Kidney glomerular epithelial cell (primary cell): ENCODE data around the gene TWSG1.
"Not testable (repeated sequence)": the region's sequence is repeated elsewhere in the genome, so short reads cannot be mapped to it uniquely, and the experiment has no call there.

Experiments used
- DNase-seq: peaks from one replicate; lab custom pipeline; 2025; lab: John Stamatoyannopoulos, UW

Gene TWSG1

DNA sequence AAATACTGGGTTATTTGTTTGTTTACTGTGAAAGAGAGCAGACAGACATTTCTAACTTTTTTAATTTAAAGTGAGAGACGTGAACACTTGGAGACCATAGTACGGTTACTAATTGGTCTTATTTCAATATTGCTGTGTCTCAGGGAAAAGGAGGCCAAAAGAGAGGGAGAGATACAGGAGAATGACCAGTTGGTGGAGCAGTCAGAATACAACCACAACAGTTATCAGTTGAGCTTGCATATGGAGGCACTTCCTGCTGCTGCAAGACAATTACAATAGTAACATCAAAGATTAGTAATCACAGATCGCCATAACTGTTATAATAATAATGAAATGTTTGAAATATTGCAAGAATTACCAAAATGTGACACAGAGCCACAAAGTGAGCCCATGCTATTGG is 58.2 kb downstream of the TWSG1 start:
- no peak for DNase-seq

DNA sequence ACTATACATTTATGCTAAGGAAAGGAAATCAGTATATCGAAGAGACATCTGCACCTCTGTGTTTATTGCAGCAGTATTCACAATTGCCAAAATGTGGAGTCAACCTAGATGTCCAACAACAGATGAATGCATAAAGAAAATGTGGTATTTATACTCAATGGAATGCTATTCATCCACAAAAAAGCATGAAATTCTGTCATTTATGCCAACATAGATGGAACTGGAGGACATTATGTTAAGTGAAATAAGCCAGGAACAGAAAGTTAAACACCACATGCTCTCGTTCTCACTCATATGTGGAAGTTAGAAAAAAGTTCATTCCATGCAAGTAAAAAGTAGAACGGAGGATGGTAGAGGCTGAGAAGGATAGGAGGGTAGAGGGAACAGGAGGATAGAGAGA is 59.5 kb downstream of the TWSG1 start:
- DNase-seq: no peak

DNA sequence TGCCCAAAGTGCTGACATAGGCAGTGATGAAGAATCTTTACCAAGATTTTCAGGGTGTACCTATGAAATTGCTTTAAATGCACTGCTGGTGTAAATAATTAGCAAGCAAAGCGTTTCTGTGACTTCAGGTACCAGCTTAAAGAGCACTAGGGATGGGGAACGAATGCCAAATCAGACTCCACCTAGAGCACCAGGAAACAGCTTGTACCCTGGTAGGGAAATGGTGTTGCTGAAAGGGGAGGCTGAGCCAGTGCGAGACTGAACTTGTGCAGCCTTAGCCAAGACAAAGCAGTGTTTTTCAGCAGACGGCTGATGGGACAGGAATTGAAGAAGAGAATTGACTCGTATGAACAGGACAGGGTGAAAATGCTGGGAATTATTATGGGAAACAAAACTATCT is 65.6 kb downstream of the TWSG1 start:
- DNase-seq: no peak

DNA sequence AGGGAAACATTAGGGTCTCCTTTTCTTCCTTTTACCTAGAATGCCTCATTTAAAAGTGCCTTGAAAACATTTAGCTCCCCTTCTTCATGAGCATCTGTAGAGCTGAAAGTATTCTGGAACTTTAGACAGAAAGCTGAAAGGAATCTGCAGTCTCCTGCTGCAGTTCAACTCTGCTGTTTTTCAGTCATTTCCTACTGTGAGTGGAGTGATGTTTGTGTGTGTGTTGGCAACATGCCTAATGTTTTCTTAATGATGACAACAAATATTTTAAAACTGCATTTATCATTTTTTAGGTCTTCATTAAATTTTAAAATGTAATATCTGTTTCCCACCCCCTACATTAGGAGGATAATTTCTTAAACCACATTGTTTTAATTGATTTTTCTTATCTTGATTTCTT is 66.6 kb downstream of the TWSG1 start:
- no peak for DNase-seq

DNA sequence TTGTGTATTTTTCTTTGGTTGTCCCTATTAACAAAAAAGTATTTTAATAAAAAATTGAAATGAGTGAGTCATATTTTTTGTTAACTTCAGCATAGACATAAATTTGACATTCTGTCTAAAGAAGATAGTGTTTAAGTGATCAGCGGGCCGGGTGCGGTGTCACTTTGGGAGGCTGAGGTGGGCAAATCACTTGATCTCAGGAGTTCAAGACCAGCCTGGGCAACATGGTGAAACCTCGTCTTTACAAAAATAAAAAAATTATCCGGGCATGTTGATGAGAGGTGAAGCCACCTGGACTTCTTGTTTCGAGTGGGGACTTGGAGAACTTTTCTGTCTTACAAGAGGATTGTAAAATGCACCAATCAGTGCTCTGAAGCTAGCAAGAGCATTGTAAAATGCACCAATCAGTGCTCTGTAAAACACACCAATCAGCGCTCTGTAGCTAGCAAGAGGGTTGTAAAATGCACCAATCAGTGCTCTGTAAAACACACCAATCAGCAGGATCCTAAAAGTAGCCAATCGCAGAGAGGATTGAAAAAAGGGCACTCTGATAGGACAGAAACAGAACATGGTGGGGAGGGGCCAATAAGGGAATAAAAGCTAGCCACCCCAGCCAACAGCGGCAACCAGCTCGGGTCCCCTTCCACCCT is 67.9 kb downstream of the TWSG1 start:
- DNase-seq: not testable (repeated sequence)

DNA sequence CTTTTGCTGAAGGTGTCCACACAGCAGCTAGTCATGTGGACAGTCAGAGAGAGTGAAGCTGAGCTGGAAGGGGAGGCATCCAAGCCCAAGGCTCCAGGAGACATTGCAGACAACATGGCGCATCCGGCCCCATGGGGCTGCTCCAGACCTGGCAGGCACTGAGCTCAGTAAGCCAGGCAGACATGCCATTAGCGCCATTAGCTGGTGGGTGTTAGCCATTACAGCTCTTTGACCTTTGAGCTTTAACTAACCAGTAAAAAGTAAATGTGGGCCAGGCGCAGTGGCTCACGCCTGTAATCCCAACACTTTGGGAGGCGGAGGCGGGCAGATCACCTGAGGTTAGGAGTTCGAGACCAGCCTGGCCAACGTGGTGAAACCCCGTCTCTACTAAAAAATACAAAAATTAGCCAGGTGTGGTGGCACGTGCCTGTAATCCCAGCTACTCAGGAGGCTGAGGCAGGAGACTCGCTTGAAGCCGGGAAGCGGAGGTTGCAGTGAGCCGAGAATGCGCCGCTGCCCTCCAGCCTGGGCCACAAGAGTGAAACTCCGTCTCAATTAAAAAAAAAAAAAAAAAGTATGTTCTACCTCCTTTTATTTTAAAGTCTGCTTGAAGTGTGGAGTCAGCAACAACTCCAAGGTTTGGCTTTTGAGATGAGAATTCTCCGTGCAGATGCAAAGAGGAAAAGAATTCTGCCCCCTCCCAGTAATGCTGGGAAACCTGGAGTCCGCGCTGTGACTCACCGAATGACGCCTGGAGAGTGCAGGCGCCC is 69.4 kb downstream of the TWSG1 start:
- DNase-seq: no peak

DNA sequence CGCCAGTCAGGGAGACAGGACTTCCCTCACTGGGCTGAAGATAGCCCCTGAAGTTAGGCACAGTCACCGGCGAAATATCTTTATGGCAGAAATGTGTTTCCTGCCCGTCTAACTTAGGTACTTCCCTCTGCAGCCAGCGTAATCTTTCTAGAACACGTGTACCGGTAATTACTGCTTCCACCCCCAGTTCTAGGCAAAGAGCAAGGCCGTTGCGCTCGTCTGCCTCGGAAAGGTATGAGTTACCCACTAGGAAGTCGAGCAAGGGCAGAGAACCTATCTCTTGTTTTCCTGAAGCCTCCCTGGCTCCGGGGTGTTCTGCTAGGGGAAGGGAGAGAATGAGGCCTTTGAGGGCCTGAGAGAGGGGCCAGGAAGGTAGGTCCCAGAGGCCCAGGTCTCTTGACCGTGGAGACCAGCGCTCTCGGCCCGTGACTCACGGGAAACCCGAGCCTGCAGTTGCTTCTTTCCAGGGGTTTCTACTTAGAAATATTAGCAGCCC is 70.0 kb downstream of the TWSG1 start:
- no peak for DNase-seq

DNA sequence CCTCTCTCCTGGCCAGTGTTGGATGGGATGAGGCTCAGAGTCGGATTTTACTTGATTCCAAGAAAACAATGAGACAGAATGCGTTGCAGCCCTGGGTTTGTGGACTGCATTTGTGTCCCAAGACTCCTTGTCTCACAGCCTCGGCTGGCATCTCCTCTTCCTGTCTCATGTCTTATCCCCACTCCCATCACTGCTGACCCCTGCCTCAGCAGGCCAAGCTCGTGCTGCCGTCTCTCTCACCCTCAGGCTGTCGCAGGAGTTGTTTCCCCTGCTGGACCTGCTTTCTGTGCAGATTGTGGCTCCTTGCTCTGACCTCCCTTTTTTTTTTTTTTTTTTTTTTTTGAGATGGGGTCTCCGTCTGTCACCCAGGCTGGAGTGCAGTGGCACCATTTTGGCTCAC is 70.6 kb downstream of the TWSG1 start:
- no peak for DNase-seq

DNA sequence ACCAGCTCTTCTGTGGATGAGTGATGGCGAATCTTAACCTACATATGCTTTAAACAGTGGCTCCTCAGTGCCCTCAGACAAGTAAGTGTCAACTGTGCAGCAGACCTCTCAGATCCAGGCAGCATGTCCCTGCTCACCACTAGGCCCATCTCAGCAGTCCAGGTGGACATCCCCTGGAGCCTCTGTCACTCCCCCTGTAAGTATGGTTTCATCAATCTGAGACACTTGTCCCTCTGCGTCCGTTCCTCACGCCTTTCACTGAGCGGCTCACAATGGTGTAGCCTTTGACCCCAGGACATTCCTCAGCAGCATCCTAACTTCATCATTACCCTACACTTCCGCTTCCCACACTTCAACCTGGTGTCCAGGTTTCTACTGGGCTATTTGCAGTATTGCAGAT is 71.4 kb downstream of the TWSG1 start:
- DNase-seq: no peak

DNA sequence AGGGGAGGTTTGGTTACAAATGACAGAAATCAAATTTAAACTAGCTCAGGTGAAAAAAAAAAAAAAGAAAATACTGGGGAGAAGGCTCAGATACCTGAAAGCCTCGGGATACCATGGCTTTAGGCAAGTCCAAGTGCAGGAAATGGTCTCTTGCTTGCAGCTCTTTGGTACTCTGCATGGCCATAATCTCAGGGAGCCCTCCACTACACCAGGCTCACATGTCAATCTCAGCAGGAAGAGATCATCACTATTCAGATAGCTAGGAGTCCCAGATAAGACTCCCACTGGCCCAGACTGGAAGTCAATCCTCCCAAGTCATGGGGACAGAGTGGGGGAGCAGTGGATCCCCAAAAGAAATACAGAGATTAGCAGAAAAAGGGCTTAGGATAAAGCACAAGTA is 75.9 kb downstream of the TWSG1 start:
- no peak for DNase-seq

DNA sequence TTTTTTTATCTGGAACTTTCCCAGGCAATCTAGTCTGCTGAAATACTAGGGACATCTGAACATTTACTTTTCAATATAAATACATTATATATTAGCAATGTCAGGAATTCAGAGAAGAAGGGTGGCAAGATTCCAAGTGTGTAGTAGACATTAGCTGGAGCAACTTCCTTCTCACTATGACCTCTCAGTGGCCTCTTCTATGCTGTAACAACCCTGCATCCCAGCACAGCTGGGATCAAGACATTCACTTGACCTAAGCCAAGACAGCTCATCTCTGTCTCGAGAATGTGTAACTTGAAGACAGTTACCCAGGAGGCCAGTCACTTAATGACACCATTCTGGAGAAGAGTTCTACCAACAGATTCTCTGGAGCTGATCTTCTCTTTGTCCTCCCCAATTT is 79.0 kb downstream of the TWSG1 start:
- peak; percentile 75 for DNase-seq

DNA sequence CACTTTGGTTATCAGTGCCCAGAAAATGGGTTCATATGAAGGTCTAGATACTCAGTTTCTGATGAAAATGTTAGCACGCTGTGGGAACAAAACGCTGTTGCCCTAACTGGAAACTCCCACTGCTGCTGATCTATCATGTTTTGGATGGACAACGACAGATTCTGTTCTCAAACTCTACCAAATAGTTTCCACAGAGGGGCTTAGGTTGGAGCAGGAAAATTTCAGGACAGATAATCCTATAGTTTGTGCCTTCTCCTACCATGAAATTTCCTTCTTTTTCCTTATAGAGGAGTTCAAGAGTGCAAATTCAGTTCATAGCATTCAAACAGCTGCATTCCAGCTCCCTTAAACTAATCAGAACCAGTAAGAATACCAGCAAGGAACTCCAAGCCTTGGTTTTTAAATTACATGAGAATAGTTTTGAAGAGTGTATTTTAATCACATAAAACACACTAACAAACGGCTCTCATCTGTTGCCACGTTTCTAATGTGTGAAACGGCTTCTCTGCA is 82.0 kb downstream of the TWSG1 start:
- peak; percentile 74 for DNase-seq

DNA sequence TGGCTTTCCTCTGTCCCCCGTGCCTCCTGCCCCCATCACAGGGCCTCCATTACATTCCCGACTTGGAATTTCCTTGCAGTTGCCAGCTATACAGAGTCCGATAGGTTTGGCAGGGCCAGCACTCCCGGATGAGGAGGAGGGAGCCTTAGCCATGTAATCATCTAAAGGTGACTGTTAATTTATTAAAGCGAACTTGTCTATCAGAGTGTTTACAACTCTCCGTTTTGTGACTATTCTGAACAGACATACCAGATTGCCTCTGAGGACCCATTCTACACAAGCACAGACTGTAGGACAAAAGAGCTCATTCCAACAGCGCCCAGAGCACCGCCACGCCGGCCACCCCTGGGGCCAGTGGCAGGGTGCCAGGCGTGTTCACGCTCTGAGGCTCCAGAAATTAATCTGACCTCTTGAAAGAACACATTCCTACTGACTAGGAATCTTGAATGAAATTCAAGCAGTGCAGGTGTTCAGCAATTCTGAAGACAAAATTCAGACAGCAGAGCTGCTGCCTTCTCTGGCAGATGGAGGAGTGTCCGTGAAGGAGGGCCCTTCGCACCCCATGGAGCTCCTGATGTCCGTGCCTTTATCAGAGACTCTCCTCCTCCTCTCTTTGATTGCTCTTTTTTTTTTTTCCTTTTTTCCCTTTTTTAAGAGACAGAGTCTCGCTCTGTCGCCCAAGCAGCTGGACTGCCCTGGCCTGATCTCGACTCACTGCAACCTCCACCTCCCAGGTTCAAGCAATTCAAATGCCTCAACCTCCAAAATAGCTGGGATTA is 82.7 kb downstream of the TWSG1 start:
- peak; percentile 87 for DNase-seq

DNA sequence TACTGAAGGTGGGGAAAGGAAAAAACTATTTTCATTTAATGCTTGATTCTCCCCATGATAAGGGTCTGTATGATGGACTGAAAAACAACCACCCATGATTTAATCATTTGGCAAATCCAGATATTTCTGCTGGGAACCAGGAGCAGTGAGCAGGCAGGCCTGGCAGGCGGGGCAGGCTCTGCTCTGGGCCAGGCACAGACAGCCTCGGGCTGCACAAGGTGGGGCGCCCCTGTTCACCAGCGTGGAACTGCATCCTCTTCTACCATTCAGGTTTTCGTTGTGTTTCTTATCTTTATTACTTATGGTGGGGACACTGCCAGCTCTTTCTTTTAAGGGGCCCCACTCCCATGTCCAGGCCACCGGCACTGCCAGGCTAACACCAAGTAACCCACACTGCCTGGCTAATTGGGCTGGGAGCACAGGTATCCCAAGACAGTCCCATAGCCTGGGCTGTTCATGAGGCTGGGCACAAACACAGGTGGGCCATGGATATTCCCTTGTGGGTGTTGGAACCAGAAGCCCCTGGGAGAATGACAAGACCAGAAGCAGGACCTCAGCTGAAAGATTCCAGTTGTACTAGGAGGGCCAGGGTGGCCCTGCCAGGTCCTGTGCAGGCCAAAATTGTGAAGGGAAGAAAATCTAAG is 83.6 kb downstream of the TWSG1 start:
- DNase-seq: no peak

DNA sequence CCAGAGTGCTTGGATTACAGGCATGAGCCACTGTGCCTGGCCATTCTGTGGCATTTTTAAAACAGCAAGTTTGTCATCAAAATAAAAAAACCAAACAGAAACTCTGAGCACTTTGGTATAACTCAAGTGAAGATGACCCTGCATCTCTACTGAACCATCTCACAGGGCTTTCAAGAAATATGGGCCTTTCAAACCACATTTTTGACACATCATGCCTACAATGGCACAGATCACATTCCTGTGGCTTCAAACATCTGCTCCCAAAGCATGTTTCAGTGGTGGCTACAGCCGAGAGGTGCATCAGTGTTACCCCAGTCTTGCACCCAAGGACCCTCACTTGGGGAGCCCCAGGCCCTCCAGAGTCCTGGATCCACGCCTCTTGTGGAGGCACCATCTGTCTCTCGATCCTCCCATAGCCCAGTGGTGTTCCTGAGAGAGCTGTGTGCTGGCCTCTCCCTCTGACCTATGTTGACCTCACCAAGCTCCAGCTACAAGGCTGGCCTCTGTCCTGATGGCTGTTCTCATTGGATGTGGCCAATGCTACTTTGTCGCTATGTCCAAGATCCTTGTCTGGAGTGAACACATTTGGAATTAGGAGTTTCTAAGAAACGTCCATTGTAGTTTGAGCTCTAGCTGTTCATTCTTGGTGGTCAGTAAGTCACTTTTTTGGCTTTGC is 85.5 kb downstream of the TWSG1 start:
- DNase-seq: peak; percentile 30

DNA sequence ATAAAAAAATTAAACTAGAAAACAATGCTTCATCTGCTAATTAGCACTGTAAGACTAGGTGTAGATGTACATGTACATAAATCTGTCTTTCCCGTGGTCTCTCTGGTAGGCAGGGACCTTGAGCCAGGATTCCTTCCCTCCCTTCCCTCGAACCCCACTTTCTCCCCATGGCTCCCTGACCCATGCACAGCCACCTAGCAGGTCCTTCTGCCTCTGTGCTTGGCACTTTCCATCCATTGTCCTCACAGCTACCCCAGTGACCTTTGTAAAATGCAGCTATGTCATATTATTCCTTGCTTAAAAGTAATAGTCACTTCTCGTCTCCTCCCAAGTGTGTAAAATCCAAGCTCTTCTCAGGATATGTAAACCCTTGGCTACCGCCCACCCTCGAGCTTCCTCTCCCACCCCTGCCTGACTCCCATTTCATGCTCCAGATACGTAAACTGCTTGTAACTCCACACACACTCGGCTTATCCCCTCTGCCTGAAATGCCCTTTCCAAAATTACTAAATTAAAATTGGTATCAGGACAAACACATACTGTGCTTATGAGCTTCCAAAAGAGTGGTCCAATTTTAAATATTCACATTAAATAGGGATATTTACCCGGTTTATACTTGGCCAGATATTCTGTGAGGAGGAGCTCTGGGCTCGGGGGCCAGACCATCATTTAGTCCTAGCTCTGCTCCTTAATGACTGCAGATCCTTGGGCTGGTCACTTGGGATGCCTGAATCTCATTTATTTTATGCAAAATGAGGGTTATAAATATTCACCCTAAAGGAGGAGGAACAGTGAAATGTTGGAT is 86.7 kb downstream of the TWSG1 start:
- DNase-seq: no peak

DNA sequence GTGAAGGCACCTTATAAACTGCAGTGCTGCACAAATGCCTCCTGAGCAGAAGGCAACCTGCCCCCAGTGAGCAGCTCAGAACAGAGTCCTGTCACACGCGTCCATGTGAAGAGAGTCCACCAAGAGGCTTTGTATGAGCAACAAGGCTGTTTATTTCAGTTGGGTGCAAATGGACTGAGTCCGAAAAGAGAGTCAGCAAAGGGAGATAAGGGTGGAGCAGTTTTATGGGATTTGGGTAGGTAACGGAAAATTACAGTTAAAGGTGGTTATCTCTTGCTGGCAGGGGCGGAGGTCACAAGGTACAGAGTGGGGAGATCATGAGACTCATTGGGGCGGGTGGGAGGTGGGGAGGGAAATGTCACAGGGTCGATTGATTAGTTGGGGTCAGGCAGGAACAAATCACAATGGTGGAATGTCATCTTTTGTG is 87.3 kb downstream of the TWSG1 start:
- DNase-seq: no peak

DNA sequence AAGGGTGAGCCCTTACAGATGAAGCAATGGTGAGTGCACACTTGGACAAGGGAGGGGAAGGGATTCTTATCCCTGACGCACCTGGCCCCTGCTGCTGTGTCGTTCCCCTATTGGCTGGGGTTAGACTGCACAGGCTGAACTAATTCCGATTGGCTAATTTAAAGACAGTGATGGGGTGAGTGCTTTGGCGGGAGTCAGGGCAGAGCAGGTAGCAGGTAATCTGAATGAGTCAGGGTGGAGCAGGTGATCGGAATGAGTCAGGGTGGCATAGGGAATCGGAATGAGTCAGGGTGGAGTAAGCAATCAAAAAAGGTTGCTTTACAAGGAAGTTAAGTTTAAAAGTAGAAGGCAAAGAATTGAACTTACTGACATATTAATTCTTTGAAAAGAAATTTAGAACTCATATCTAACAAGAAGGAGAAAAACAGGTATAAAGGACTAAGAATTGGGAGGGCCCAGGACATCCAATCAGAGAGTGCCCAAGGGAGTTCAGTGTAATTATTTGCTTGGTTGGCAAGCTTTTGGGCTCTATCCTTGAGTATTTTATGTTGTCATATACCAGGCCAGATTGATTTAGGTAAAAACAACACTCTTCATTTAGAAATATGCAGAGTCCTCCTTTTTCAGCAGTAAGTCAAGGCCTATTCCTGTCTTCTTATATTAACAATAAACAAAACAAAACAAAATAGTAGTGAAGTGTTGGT is 88.4 kb downstream of the TWSG1 start:
- no peak for DNase-seq

DNA sequence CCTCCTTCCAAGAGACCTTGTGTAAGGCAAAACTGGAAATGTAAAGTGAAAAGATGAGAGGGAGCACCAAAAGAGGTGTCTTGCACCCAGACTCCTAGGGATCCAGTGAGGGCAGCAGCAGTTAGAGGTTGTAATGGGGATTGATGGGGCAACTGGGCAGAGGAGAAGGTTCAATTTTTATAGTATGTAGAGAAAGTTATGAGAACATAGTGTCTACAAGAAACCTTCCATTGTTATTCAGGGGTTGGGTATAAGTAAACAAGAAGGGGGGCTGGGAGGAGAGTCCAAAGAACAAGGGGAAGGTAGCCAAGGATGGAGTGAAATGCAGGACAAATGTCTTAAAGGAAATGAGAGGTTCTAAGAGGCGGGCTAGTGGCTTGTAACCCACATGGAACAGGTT is 89.1 kb downstream of the TWSG1 start:
- DNase-seq: not testable (repeated sequence)

DNA sequence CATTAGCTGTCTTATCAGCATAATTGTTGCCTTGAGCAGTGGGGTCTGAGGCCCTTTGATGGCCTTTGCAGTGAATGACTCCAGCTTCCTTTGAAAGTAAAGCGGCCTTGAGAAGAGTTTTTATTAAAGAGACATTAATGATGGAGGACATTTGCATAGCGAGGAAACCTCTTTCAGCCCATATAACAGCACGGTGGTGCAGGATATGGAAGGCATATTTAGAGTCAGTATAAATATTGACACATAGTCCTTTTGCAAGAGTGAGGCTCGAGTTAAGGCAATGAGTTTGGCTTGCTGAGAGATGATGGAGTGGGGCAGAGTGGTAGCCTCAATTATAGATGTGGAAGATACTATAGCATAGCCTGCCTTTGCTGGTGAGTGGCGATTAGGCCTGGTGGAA is 89.7 kb downstream of the TWSG1 start:
- DNase-seq: not testable (repeated sequence)
